ENCODE results near the gene ZNF334.

The ZNF334 gene

DNA sequence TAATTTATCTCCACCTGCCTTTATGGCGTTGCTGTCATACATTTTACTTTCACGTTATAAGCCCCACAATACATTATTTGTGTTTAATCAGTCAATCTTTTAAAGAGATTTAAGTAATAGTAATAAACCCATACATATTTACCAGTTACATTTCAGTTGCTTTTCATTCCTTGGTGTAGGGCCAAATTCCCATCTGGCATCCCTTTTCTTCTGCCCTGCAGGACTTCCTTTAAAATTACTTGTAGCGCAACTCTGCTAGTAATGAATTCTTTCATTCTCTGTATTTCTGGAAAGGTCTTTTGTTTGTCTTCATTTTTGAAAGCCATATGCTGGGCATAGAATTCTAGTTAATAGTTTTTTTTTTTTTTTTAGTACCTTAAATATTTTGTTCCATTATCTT lies 24.9 kb downstream of the ZNF334 start:
- in situ Hi-C loops (cut with HindIII; ENCODE audit: low sequenced_read_pairs), result no loop called here

GRCh38 chr20:46487628-46488027 lies 25.7 kb downstream of the ZNF334 start:
- in situ Hi-C loops (cut with HindIII; ENCODE audit: low sequenced_read_pairs), result no loop called here

- in situ Hi-C loops (cut with HindIII; ENCODE audit: low sequenced_read_pairs), result no loop called here
These were observed 27.9 kb downstream of the ZNF334 start for GRCh38 chr20:46485431-46485830.

DNA sequence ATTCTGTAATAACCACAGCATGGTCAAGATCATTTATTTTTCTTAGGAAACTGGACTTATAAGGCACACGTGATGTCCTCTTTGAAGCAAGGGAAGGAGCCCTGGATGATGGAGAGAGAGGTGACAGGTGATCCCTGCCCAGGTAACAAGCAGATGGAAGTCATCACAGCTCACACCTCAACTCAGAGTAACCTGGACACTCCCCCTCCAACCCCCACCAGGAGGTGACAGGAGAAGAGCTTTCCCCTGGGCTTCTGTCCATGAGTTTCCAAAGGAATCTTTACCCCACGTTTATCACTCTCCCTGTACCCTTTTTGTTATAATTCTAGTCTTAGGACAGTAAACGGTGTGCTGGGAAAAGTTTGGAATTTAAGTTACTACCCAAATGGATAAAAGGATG lies 28.4 kb downstream of the ZNF334 start:
- in situ Hi-C loops (cut with HindIII; ENCODE audit: low sequenced_read_pairs), result no loop called here

DNA sequence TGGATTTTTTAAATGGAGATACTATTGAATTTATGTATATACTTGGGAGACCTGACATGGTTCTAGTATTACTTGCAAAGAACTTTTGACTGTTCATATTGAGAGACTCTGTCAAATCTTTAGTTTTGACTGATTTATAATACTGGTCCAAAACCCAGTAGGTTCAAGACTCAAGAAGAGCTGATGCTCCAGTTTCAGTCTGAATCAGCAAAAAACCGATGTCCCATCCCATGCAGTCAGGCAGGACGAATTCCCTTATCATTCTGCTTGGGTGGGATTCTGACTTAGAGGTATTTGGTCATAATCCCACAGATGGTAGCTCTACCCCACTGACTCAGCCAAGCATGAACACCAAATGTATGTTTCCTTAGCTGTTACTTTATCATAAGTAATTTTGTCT lies 29.5 kb downstream of the ZNF334 start:
- in situ Hi-C loops (cut with HindIII; ENCODE audit: low sequenced_read_pairs), result no loop called here

DNA sequence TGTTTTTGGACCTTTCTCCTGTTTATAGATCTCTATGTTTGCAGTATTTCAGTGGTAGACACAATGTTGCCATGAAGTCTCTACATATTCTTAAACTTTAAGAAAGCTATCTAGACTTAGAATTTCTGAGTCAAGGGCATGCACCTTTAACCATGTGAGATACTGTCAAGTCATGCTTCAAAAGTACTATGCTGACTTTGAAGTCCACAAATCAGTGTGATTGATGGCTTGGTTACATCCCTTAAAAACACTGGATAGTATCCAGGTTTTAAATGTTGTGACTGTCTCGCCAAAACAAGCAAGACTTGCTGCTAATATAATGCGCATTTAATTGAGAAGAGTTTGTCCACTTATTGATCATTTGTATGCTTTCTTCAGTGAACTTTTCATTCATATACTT lies 30.5 kb downstream of the ZNF334 start:
- in situ Hi-C loops (cut with HindIII; ENCODE audit: low sequenced_read_pairs), result no loop called here

- in situ Hi-C loops (cut with HindIII; ENCODE audit: low sequenced_read_pairs), result no loop called here
These were observed 35.7 kb downstream of the ZNF334 start for GRCh38 chr20:46477640-46478039.

DNA sequence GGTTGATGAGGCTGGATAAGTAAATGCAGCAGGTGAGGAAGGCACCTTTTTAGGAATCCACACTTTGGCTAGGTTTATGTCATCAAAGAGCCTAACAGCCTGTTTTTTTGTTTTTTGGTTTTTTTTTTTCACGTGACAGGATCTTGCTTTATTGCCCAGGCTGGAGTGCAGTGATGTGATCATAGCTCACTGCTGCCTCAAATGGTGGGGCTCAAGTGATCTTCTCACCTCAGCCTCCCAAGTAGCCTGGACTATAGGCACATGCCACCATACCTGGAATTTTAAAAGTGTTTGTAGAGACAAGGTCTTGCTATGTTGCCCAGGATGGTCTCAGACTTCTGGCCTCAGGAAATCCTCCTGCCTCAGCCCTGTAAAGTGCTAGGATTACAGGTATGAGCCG lies 36.1 kb downstream of the ZNF334 start:
- in situ Hi-C loops (cut with HindIII; ENCODE audit: low sequenced_read_pairs), result no loop called here

GRCh38 chr20:46468508-46468907 lies 44.9 kb downstream of the ZNF334 start:
- in situ Hi-C loops (cut with HindIII; ENCODE audit: low sequenced_read_pairs), result no loop called here

- in situ Hi-C loops (cut with HindIII; ENCODE audit: low sequenced_read_pairs), result no loop called here
These were observed 48.9 kb downstream of the ZNF334 start for GRCh38 chr20:46464451-46464850.

DNA sequence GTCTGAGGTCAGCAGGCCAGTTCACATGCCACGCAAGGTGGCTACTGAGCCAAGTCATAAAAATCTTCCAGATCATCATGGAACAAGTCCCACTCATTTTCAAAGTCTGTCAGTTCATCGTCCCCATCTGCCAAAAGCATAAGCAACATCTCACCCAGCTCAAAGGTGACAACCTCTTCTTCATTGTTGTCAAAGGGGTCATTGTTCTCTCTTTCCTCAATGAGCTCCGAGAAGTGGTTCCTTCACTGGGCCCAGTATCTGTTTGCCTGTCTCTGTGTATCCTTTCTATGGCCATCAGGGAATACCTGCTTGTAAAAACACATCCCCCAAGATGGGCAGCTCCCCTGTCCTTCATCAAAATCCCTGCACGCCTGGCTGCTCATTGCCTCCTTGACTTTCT lies 49.5 kb downstream of the ZNF334 start:
- in situ Hi-C loops (cut with HindIII; ENCODE audit: low sequenced_read_pairs), result no loop called here

GRCh38 chr20:46461808-46462207 lies 51.6 kb downstream of the ZNF334 start:
- in situ Hi-C loops (cut with HindIII; ENCODE audit: low sequenced_read_pairs), result no loop called here

DNA sequence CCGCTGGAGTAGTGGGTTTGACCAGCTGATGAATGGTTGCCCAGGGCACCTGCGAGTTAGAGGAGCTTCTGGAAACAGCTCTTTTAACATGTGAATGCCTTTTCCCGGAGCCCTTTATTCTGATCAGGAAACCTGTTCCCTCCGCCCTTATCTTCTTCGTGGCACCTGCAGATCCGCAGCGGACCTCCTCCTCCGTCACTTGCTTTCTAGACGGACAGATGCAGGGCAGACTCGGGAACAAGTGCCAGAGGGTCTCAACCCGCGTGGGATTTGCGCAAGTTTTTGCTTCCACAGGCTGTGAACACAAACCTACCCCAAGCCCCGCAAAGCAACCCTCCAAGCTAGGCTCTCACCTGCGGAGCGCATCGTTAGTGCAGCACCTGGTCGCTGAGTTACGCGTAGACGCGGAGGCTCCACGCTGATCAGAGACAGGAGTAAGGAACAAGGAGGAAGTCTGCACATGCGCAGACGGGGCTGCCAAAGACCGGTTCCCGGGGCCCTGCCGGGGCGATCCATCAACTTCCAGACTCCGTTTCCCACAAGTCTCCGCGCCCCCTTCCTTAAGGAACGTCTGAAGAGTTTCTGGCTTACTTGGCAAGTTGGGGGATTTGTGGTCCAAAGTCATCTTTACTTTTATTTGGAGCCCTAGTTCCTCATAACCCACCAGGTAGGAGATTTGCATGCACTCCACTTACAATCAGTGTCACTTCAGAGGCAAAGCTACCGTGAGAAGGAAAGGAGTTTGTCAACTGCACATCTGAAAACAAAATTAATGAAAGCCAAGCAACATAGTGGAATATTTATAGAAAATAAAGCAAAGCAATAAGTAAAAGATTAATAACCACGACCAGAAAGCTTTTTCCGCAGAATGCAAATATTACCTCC lies 54.3 kb downstream of the ZNF334 start:
- in situ Hi-C loops (cut with HindIII; ENCODE audit: low sequenced_read_pairs), result no loop called here

DNA sequence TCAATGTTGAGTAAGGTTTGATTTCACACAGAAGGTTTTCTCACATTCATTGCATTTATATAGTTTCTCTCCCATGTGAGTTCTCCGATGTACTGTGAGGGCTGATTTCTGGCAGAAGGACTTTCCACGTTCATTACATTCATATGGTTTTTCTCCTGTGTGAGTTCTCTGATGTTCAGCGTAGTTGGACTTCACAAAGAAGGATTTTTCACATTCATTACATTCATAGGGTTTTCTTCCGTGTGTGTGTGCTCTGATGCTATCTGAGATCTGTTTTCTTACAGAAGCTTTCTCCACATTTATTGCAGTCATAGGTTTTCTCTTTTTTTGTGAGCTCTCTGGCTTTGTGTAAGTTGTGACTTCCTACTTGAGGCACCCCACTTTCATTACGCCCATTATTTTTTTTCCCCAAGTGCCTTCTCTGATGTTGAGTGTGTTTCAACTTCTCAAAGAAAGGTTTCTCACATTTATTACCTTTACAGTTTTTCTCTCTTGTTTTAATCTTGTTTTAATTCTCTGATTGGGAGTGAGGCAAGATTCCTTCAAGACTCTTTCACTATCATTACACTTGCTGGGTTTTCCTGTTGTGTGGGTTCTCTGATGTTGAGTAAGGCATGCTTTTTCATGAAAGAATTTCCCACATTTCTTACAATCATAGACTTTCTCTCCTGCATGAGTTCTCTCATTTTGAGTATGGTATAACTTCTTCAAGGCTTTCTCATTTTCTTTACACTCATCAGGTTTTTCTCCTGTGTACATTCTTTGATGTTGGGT lies 56.9 kb downstream of the ZNF334 start:
- in situ Hi-C loops (cut with HindIII; ENCODE audit: low sequenced_read_pairs), result no loop called here

DNA sequence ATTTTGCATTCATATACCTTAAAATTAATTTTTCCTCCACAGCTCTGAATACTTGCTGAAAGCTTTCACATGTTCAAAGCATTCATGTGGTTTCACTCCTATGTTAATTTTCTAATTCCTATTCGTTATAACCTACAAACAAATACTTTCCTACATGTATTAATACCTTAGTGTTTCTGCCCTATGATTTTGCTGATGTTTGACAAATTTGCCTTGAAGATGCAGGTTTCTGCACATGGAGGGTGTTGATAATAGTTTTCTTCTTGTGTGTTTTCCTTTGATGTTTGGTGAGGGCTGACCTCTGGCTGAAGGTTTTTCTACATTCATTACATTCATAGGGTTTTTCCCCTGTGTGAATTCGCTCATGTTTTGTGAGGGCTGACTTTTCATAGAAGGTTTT lies 57.6 kb downstream of the ZNF334 start:
- in situ Hi-C loops (cut with HindIII; ENCODE audit: low sequenced_read_pairs), result no loop called here
